Limb (tissue), 2 donors: ENCODE data around the gene LAPTM5.
A peak's percentile ranks its signal among the peaks of the same experiment; 100 is the strongest.
"Not testable (repeated sequence)": the region's sequence is repeated elsewhere in the genome, so short reads cannot be mapped to it uniquely, and the experiment has no call there.

Source experiments
- DNase-seq, 2 donors: peaks; one replicate each; pipeline ENCODE4 v3.0.0-alpha.2; 2016; ENCODE audit errors: extremely low spot score in 2 of 2

LAPTM5 gene, protein sequence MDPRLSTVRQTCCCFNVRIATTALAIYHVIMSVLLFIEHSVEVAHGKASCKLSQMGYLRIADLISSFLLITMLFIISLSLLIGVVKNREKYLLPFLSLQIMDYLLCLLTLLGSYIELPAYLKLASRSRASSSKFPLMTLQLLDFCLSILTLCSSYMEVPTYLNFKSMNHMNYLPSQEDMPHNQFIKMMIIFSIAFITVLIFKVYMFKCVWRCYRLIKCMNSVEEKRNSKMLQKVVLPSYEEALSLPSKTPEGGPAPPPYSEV

DNA sequence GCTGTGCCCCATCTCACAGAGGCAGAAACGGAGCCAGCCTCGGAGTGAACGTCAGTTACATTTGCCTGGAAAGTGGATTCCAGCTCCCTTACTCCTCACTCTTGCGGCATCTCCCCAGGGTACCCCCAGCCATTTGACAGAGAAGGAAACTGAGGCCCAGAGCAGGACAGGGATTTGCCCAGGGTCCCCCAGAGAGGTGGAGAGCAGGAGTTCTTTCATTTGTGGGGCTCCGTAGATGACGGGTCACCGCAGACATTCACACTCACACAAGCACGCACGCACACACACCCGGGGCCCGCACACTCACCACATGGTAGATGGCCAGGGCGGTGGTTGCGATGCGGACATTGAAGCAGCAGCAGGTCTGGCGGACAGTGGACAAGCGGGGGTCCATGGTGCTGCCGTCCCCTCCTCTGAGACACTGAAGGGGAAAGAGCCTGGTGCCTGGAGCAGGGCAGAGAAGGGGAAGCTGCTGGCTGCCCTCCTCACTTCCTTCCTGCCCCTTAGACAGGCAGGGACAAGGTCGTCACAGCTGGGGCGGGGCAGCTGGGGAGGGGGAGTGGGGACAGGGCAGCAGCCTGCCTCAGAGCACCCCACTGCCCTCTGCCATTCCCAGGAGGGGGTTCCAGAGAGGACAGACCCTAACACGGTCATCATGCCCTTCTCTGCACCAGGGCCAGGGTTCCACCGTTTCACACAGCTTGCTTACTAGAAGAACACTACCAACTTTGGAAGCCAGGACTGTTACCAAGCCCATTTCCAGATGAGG, at the start of gene LAPTM5:
LAPTM5 (minus strand) TSS at position 423 of the 769 bp plus-strand sequence; CDS start at position 394, 29 bp downstream.
- no peak for DNase-seq

DNA sequence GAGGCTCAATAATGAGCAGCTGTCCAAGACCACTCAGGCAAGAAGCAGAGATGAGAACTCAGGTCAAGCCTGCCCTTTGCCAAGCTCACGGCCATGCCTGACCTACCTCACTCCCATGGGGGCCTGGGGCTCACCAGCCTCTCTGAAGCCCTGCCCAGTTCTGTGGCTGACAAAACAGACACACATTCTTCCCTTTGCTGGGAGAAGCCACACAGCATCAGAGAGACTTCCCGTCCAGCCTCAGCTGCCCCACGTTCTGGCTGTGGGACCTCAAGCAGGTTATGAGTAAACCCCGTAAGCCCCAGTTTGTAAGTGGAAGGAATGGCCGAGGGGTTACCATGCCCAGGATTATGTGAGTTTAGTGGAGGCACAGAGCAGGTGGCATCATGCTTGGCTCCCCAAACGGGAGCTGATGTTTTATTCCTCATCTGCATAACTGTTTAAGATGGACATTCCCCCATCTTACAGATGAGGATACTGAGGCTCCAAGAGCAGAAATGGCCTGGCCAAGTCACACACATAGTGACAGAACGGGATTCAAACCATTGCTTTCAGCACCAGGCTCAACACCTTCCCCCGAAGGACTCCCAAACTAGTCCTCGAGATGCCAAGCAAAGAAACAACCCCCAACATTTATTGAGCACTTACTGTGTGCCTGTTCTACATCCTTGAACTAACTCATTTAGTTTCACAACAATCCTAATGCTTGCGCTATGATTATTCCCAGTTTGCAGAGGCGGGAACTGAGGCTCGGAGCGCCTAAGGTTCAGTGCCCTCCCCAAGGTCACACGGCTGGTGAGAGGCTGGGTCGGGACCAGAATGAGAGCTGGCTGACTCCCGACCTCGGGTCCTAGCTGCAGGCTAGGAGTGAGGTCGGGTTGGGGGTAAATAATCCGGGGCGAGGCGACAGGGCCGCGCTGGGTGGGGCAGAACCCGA, 49.1 kb upstream of the LAPTM5 start:
- DNase-seq, result no peak

DNA sequence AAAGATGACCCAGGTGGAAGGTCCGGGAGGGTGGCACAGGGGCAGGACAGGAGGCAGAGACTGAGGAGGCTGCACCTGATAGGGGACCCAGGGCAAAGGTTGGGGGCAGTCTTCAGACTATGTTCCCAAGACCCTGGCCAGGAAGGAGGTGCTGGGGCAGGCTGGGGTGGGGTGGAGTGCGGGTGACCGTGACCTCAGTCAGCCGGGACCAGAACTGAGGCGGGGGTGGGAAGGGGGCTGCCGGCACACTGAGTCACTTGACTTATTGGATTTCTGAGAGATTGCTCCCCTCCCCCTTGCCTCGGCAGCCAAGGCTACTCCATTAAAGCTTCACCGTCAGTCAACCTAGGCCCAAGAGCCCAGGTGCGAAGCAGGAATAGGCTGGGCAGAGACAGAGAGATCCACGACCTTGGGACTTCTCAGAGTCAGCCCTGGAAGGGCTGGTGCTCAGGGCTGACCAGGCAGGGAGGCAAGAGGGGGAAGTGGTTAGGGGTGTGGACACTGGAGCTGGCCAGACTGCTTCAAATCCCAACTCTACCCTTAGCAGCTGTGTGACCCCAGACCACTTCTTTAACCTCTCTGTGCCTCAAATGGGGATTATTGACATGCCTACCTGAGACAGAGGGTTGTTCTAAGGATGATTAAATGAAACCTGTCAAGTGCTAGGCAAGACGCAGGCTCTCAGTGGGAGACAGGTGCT, 47.9 kb upstream of the LAPTM5 start:
- DNase-seq, result no peak

DNA sequence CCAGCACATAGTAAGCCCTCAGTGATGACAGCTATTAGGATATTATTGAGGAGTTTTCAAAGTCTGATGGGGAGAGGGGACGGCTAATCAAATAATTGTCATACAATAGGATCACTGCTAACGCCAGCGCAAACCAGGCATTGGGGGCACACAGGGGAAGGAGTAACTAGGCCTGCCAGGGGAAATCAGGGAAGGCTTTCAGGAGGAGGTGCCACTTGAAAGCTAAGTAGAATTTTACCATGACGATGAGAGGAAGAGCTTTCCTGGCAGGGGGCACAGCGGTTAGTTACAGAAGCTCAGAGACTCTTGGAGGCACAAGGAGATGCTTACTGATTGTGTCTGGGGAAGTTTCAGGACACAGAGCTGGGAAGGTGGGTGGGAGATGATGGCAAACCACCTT, 47.2 kb upstream of the LAPTM5 start:
- no peak for DNase-seq

DNA sequence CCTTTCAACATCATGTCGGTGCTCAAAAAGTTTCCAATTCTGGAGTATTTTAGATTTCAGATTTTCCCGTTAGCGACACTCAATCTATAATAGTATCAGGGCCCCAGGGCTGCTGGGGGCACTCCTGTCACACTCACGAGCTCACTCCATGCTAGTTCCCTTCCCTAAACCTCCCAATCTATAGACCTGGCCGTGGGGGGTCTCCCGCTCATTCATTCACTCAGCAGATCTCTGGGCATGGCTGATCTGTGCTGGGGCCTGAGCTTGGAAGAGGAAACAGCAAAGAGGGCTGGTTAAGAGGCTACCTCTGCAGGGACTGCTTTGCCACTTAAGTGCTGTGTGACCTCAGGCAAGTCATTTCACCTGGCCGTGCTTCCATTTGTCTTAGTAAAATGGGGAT, 46.8 kb upstream of the LAPTM5 start:
- DNase-seq, result no peak

DNA sequence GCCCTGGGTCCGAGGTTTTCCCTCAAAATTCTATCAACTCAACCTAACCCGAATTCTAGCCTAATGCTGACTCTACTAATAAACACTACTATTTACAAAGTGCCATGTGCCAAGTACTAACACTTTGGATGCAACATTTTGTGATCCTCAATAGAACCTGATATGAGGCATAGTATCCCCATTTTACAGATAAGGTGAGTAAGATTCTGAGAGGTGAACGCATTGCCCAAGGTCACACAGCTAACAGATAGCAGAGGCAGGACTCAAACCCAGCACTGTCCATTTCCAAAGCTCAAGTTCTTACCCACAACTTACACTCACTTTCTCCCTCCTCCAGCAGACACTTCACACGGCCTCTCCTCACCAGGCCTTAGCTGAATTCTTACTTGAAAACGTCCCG, 46.0 kb upstream of the LAPTM5 start:
- no peak for DNase-seq

DNA sequence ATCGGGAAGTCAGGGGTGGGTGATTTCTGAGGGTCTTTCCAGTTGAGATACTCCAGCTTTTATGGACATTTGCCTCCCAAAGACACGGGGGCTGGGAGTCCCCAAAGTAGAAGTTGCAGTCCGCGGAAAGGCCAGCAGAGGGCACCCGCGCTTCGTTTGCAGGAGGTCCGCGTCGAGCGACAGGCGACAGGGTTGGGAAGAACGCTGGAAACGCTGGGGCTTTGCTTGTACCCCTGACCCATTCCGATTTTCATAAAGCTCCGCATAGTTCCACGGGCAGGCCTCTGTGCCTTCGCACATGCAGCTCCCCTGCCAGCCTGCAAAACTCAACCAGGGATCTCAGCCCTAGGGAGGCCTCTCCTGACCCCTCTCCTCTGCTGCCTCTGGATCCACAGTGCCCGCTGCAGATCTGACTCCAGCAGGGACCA, 44.2 kb upstream of the LAPTM5 start:
- DNase-seq, result peak; percentile 78 to 93

DNA sequence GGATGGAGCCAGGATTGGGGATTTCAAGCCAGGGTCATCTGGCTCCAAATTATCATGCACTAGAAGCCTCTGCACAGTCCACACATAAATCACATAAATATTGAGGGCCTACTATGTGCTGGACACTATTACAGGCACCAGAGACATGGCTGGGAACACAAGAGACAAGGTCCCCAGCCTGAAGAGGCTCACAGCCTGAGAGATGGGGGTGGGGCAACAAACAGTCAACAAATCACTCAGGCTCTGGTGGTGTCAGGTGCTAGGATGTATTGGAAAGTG, 41.6 kb upstream of the LAPTM5 start:
- no peak for DNase-seq

DNA sequence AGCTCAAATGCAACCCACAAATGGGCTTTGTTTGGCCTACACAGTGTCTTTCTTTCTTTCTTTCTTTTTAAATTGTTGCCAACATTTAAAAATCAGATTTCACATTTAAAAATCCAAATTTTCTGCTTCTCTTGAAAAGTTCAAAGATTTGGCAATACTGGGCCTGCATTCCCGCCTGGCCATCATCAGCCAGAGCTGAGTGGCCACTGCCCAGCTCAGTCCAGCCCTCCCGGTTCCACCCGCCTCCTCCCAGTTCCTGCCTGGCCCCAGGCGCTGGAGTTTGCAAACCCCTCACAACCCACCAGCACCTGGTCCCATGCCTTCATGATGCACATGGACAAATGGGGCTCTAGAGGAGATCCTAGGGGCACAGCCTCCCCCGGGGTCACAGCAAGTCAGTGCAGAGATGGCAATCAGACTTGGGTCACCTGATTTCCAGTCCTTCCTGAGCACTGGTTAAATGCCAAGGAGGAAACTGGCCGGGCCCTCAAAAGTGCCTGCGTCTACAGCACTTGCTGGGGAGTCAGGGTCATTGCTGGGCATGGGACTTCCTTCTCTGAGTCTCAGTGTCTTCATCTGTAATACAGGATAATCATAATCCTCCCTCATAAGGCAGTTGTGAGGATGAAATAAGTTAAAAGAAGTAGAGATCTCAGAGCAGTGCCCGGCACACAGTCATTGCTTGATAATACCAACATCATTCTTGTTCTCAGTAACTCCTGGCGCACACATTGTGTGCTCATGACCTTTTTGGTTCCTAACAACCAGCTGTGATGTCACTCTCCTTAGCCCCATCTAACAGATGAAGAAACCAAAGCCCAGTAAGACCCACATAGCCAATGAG, 41.0 kb upstream of the LAPTM5 start:
- no peak for DNase-seq

DNA sequence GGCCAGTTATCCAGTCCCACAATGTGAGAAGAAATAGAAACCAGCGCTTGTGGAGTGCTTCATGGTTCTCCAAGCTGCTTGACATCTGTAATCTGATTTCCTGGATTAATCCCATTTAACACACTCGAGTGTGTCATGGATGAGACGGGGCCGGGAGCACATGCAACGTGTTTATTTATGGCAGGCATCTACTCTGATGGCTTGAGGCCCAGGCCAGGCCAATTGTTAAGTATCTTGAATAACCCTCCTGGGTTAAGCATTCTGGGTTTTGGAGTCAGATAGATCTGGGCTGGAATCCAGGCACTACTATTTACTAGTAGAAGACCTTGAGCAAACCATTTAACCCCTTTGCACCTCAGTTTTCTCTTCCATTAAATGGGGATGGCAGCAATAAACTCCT, 37.5 kb upstream of the LAPTM5 start:
- DNase-seq, result no peak

DNA sequence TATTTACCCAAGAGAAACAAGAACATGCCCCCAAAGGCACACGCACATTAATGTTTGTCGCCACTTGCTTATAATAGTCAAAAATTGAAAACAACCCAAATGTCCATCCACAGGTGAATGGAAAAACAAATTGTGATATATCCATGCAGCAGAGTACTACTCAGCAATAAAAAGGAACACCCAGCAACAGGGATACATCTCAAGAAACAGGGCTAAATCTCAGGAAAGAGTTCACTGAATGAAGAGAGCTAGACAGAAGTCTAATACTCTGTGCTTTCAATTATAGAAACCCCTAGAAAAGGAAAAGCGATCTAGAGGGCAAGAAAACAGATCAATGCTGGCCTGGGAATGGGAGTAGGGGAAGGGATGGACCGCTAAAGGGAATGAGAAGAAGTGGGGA, 36.7 kb upstream of the LAPTM5 start:
- DNase-seq, result no peak

DNA sequence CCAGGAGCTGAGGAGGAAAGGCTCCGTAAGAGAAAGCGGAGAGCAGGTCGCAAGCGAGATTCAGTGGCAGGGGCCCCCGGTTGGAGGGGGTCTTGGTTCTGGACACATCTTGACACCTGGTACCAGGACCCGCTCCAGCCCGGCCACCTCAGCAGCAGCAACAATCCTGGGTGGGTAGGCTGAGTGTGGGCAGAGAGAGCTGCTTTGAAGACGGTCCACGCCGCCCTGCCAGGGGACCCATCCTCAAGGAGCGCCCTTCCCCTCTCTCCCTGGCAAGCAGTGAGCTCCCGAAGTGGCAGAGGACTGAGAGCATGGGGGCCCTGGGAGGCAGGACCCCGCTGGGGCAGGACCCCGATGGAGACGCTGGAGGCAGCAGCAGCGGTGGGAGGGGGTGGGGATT, 35.6 kb upstream of the LAPTM5 start:
- DNase-seq, result no peak

DNA sequence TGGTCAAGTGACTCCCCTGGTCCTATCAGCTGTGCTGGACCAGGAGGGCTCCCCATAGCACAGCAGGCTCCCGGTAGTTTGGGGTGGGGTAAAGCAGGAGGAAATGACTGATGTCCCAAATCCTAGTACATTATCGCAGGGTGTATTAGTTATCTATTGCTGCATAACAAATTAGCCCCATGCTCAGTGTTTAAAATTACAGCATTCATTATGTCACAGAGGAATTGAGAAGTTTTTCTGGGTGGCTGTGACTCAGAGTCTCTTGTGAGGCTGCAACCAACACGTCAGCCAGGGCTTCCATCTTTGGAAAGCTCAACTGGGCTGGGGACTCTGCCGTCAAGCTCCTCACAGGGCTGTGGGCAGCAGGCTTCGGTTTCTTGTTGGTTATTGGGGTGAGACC, 34.3 kb upstream of the LAPTM5 start:
- DNase-seq, result no peak

DNA sequence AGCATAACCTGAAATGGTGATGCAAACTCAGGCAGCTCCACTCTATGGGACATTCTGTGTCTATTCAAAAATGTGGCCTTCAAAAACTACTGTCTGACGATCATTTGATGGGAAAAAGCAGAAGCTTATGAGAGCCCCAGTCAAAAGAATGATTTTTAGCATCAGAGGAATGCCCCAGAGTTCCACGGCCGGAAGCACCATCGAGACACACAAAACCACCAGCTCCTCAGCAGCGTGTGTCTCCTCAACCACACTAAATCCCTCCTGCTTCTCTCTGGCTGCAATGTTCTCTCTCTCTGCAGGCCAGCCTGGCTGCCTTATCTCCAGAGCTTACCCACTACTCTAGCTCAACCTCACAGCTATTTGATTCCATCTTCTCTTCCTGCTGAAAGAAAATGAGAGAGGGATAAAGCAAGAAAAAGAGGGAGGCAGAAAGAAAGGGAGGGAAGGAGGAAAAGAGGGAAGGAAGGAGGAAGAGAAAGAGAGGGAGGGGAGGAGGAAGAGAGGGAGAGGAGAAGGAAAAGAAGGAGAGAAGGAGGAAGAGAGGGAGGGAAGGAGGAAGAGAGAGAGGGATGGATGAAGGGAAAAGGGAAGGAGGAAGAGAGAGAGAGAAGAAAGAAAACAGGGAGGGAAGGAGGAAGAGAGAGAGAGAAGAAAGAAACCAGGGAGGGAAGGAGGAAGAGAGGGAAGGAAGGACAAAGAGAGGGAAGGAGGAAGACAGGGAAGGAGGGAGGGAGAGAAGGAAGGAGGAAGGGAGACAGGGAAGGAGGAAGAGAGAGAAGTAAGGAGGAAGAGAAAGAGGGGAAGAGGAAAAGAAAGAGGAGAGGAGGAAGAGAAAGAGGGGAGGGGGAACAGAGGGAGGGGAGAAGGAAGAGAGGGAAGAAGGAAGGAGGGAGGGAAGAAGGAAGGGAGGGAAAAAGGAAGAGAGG, 33.5 kb upstream of the LAPTM5 start:
- DNase-seq, result no peak

DNA sequence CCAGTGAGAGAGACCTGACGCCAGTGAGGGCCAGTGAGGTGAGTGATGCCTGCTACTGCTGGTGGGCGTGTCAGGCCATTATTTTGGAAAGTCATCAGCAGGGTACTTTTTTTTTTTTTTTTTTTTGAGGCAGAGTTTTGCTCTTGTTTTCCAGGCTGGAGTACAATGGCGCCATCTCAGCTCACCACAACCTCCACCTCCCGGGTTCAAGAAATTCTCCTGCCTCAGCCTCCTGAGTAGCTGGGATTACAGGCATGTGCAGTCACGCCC, 32.6 kb upstream of the LAPTM5 start:
- not testable (repeated sequence) for DNase-seq

DNA sequence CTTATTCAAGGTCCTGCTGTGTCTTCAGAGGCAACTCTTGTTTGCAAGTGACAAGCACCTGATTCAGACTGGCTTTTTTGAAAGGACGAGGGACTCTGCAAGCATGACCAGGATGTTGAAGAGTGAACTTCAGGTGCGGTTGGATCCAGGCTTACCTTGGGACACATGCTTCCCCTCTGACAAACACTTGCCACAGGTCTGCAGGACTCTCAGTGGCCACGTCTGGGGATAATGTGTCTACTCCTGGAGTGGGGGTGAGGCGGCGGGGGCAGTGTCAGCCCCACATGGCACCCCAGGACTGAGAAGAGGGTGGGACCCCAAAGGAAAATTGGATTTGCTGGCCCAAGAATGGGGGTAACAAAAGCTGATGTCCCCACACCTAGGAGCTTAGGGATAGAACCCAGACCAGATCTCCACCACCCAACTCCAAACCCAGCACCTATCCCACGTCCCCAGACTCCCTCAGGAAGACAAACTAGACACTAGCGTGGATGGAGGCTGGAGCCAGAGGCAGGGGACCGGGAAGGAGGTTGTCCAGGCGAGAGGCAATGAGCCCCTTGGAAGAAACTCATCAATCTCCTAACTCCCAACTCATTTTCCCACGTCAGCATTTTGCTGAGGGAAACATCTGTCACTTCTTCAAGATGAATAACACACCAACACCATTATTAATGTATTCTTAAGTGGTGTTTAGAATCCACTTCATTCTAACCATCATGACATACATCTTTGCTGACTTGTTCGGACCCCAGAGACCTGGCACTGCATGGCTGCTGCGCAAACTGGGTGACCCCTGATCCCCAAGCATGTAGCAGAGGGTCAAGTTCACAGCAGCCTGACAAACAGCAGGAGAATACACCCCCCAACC, 32.0 kb upstream of the LAPTM5 start:
- no peak for DNase-seq

DNA sequence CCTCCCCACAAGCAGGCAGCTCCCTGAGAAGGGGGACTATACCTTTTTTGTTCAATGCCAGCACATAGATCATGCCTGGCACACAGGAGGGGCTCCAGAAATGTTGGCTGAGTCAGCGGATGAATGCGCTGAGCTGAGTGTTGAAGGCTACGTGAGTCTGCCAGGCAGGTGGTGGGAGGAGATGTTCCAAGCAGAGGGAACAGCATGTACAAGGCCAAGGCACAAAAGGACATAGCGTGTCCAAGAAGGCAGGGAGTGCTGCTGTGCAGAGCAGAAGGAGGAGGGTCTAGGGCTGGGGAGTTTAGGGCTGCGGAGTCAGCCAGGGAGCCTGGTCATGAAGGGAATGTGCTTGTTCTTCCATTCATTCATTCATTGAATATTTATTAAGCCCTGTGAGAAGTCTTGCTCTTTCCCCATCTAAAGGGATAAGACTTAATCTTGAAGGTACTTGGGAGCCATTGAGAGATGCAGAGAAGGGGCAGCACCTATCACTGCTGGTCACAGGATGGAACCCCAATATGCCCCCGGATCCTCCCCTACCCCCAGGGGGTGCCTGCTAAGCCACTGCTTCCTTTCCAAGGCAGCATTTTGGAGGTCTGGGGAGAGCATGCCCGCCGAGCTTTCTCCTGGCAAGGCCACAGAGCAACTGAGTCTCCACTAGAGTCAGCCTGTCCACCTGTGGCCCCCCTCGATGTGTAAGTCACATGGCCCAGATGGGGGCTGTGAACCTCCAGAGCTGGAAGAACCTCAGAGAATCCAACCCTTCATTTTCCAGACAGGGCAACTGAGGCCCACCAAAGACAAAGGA, 31.2 kb upstream of the LAPTM5 start:
- no peak for DNase-seq

DNA sequence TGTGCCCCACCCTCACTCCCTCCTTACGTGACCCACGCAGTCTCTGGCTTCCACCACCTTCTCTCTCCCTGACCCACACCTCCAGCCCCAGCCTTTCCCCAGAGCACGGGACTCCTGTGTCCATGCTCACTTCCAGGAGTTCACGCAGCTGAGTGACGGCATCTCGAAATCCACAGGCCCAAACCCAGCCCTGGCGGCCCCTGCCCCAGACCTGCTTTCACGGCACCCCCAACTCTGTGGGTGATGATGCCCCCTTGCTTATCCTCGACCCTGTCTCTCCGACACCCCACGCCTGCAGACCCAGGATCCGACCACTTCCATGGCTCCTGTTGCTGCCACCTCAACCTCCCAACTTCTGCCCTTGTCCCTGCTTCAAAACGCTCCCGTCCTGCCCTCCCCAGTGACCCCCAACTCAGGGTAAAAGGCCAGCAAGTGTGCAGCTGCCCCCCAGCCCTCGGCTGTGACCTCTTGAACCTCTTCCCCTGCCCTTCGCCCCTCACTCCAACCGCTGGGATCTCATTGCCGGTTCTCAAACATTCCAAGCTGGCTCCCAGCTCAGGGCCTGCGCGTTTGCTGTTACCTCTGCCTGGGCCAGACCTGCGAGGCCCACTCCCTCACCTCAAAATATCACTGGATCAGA, 30.4 kb upstream of the LAPTM5 start:
- no peak for DNase-seq
